Suppressor macrophage (primary cell): ENCODE measurements around the gene ZNF165.
"Not testable (repeated sequence)": the region's sequence is repeated elsewhere in the genome, so short reads cannot be mapped to it uniquely, and the experiment has no call there.

Experiments
- DNase-seq, 4 experiments: peaks; one replicate each; pipeline ENCODE4 v3.0.0-alpha.2; 2020 to 2022
- total RNA-seq, 17 experiments: gene quantifications; one replicate each; lab custom pipeline; 2026; ENCODE audit warnings: mixed read lengths in 6 of 17, inconsistent platforms in 3 of 17; lab: John Stamatoyannopoulos, UW

The ZNF165 gene
- 0.11 to 3.2 (median 0.62) reads per million in 17 experiments for total RNA-seq

DNA sequence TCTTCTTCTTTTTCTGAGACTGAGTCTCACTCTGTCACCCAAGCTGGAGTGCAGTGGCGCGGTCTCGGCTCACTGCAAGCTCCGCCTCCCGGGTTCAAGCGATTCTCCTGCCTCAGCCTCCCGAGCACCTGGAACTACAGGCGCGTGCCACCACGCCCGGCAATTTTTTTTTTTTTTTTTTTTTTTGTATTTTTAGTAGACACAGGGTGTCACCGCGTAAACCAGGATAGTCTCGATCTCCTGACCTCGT lies at the start of gene ZNF165:
ZNF165 (plus strand) TSS at position 188 of the 250 bp plus-strand sequence. CDS start 4,913 bp downstream, outside the sequence.
- DNase-seq = not testable (repeated sequence)

DNA sequence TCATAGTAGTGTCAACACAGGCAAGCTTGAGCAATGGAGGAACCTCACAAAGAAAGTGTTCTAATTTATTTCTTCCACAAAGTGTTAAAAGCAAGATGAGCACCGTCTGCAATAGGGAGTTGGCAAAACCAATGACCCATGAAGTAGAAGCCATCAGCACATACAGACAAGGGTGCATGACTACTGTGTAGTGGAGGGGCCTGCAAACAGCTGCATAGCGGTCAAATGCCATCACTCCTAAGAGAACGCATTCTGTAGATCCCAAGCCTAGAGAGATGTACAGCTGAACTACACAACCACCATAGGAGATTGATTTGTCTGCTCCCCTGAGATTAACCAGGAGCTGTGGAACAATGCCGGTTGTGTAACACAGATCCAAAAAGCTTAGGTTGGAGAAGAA lies 26.8 kb upstream of the ZNF165 start:
- no peak for DNase-seq

DNA sequence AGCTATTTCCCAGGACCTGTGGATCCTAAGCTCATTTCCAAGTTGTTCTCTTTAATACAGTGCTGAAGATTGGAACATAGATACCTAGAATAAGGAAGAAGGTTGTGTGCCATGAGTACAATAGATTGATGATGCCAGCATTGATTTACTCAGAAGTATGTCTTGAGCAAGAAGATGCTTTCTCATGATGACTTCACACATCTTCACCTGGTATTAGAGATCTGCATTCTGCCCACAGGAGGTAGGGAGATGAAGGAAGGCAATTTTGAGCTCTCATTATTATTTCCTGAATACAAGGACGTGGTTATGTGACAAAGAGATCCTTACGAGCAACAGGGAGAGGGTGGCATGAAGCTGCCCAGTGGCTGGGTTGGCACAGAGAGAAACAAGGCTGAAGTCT lies 20.0 kb upstream of the ZNF165 start:
- no peak for DNase-seq

DNA sequence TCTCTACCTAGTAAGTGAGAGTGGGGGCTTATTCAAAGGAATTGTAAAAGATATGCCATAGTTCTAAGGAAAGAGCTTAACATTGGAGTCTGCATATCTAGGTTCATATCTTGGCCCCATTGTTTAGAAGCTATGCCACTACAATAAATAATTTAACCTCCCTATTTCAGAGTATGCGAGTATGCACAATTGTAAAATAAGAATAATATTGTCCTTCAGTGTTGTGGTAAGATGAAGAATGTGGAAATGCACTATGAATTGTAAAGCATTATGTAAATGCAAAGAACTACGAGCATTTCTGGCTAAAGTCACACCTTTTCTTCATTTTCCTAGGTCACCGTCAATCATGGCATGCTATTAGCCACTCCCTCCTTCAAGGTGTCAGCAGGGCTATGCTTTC lies 16.1 kb upstream of the ZNF165 start:
- no peak for DNase-seq

DNA sequence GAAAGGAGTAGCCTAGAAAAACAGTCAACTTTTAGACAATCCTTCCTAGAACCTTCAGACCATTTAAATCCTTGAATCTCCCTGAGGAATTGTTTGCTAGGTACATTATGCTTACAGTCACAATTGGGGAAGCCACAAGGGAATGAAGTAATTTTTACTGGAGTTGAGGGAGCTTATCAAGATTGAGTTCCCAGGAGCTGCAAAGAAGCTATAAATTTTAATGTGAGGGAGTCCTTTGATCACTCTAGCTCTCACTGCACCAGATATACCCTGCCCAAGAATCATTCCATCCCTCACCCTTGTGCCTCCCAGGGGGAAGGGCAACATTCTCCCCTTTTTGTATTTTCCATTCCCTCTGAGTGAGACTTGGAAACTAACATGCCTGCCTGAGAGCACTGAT lies 12.3 kb upstream of the ZNF165 start:
- no peak for DNase-seq

DNA sequence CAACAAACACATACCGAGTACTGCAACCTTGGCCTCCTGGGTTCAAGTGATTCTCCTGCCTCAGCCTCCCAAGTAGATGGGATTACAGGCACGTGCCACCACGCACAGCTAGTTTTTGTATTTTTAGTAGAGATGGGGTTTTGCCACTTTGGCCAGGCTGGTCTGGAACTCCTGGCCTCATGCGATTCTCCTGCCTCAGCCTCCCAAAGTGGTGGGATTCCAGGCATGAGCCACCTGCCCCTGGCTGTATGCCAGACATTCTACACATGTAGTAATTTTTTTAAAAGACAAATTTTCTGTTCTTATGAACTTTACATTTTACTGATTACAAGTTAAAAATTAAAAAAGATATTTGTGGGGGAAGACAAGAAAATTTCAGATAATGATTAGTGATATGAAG lies 9.4 kb upstream of the ZNF165 start:
- DNase-seq = not testable (repeated sequence)

DNA sequence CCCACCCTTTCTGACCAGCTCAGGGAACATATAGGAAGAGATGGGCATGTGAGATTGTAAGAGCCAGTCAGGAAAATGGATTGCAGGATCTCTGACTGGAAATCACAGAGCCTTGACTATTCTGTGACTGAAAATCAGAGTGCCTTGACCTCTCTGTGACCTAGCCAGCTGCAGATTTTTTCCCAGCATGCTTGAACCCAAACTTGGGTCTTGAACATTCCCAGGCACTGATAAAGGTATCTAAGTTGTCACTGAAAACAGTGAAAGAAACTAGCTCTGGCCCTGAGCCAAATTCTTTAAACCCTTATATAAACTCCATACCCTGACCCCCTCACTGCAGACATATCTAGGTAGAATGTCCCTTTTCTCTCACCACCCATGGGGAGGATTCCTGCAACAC lies 2.3 kb upstream of the ZNF165 start:
- DNase-seq = no peak

DNA sequence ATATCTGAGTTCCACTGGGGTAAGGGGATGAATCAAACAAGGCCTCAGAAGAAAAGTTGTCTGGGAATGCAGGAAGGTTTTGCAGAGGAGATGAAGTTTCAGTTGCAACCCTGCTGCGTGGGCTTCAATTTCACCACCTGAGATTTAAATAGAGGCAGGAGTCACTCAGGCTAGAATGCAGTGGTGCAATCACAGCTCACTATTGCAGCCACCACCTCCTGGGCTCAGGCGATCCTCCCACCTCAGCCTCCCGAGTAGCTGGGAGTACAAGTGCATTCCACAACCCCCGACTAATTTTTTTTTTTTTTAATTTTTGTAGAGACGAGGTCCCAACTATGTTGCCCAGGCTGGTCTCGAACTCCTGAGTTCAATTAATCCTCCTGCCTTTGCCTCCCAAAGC lies 1.5 kb upstream of the ZNF165 start:
- no peak for DNase-seq

DNA sequence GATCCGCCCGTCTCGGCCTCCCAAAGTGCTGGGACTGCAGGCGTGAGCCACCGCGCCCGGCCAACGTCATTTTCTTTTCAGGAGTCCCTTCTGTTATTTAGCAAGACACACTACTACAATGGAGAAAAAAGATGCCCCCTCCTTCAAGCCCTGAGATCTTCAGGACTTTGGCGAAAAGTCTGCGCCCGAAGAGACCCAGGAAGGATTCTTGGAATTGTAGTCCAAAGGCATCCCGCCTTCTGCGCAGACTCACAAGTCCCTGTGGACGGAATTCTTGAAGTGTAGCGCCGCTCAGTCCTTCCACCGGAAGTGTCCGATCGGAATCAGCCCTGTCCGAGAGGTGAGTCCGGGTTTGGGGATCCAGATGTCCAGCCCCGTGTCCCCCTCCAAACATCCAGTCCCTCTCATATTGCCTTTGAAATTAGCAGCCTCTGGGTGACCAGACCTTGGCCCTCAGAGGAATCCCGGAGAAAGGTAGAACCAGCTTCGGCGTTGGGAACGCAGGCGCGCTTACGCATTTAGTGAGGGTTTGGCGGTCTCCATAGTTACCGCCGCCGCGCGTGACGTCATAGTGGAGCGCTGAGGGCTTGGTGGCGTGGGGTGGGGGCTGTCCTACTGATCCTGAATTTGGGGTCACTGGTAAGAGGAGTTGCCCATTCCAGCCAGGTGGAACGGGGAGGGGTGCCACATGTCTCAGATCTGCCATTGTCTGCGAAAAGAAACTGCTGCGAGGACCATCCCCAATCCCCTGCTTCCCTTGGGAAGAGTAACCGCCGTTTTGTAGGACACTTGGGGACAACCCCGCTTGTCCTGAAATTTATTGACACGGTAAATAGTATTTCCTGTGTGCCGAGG lies 490 bp downstream of the ZNF165 start:
- DNase-seq = peak; percentile 95 to 98 (median 96)

DNA sequence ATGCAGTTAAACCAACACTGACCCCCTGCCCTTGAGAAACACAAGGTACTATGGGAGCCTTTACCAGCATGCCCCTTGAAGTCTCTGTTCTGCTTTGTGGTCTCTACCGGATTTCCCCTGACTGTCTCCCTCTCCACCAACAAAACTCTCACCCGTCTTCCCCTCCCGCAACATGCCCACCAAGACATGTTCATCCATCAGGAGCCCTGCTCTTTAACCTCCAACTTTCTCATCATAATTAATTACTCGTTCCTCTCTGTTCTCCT lies 1.1 kb downstream of the ZNF165 start:
- DNase-seq = peak in 2 of 4 experiments; percentile 24 to 25

DNA sequence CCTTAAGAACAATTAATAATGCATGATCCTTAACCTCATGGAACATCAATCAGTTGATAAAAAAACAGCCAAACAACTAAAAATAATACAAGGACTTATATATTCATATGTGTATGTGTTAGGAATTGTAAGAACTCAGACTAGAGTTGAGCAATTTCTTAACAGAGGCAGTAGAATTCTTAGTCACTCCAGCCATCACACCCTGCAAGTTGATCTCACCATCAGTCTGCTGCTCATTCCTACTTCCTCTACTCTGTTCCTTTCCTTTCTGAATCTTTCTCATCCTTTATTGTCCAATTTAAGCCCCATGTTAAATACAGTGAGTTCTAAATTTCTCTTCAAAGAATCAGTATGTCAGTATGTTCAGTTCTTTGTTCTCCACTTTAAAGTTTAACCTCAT lies 2.6 kb downstream of the ZNF165 start:
- DNase-seq = no peak

DNA sequence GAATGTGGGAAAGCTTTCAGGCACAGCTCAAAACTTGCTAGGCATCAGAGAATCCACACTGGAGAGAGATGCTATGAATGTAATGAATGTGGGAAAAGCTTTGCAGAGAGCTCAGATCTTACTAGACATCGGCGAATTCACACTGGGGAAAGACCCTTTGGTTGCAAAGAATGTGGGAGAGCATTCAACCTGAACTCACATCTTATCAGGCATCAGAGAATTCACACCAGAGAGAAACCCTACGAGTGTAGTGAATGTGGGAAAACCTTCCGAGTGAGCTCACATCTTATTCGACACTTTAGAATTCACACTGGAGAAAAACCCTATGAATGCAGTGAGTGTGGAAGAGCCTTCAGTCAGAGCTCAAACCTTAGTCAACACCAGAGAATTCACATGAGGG lies 8.7 kb downstream of the ZNF165 start:
- DNase-seq = no peak

DNA sequence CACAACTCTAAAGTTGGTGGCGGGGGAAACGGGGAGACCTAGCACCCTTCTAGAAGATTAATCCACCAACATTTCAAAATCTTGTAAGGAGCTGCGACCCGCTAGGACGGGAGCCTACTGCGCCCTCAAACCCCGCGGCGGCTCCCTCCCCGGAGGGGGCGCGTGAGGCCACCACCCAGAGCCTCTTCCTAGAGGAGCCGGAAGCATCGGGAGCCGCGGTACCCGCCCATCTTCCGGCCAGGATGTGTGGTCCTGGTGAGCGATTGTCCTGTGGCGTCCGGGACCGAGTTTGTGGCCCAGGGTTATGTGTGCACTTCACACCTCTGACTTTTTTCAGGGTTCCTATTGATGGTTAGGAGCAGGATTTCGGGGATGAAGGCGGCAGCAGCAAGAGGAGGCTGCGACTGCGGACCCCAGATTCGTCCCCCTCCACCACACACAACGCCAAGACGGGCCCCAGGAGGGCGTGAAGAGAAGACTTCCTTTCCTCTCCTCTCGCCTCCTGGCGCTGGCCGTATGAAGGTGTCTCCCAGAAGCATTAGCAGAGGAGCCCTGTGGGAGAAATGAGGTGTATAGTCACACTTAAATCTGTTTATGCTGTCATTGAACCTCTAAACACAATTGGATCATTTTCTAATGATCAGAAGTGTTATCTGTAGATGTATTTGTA lies 10.7 kb downstream of the ZNF165 start:
- peak in 1 of 4 experiments; percentile 4 for DNase-seq

DNA sequence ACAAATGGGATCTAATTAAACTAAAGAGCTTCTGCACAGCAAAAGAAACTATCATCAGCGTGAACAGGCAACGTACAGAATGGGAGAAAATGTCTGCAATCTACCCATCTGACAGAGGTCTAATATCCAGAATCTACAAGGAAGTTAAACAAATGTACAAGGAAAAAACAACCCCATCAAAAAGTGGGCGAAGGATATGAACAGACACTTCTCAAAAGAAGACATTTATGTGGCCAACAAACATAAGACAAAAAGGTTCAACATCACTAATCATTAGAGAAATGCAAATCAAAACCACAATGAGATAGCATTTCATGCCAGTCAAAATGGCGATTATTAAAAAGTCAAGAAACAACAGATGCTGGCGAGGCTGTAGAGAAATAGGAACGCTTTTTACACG lies 21.9 kb downstream of the ZNF165 start:
- DNase-seq = not testable (repeated sequence)

DNA sequence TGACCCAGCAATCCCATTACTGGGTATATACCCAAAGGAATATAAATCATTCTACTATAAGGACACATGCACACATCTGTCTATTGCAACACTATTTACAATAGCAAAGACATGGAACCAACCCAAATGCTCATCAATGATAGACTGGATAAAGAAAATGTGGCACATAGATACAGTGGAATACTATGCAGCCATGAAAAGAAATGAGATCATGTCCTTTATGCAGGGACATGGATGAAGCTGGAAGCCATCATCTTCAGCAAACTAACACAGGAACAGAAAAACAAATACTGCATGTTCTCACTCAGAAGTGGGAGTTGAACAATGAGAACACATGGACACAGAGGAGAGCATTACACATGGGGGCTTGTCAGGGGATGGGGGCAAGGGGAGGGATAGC lies 22.3 kb downstream of the ZNF165 start:
- DNase-seq = not testable (repeated sequence)

DNA sequence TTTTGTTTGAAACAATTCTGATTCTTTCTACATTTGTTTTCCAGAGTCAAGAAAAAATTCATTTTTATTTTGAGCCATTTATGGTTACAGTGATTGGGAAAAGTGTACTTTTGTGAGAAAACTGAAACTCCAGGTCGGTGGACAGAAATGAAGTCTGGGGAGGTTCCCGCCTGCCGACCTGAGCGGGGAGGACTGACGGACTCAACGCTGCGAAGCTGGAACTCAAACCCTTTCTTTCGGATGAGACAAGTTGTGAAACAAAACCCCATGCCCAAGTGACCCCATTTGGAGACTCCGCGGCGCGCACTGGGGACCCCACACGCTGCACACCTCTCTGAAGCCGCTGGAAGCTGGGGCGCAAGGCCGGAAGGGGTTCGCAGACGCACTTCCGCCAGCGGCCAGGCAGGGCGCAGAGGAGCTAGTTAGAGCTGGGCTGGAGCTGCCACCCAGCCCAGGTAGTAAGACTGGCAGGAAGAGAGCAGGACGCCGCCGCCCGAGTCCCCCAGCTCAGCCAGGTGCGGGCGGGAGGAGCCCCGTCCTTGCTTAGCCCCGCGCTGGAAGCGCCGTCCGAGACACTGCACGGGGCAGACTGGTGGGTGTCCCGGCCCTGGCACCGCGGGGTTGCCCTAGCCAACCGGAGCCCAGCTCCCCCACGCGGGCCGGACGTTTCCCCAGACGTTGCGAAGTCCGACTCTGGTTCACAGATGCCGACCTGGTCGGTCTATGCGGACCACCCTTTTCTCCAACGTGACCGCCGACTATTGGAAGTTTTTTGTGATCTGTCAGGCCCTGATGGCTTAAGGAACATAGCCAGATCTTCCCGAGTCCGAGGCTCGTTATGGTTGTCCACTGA lies 24.2 kb downstream of the ZNF165 start:
- DNase-seq = peak; percentile 78 to 91 (median 83)

DNA sequence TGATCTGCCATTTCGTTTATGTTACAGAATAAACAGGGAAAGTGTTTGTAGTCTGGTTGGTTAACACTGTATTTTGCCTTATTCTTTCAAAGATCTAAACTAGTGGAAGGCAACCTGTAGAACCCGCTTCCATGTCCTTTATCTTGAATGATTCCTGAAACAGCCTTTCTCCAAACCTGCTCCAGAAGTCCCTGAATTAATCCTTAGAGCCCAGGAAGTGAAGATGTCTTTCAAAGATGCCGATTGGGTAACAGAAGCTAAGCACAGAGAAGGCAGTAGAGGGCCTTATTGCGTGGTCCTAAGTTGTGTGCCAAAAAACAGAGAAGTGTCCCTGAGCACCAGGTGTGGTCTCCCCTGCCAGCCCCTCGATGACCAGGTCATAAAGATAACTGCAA lies 24.9 kb downstream of the ZNF165 start:
- DNase-seq = peak in 1 of 4 experiments; percentile 4

DNA sequence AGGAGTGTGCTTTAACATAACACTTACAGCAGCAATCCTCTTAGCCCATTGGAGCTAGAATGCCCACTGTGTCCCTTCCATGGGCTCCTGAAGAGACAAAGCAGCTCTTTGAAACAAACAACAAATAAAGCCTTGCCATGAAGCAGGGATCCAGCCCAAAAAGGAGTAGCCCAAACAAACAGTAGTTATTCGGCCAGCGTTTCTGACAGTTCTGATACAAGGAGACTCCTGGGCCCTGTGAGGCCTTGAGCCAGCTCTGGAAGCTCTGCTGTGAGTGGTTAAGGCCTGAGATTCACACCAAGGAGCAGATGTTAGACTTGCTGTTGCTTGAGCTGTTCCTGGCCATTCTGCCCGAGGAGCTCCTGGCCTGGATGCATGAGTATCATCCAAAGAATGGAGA lies 27.1 kb downstream of the ZNF165 start:
- DNase-seq = no peak

DNA sequence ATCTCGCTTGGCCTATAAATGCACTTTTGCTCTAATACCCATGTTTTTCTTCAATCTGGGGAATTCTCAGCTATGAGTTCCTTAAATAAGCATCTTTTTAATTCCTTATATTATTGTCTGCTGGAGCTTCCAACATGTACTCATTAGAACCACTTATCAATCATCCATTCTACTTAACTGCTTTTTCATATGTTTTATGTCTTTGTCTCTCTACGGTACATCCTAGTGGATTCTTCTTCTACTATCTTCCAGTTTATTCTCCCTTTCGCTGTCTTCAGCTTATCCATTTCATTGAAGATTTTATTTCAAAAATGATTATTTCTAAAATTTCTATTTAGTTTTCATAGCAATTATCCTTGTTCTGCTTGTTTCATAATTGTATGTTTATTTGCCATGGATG lies 31.6 kb downstream of the ZNF165 start:
- no peak for DNase-seq

DNA sequence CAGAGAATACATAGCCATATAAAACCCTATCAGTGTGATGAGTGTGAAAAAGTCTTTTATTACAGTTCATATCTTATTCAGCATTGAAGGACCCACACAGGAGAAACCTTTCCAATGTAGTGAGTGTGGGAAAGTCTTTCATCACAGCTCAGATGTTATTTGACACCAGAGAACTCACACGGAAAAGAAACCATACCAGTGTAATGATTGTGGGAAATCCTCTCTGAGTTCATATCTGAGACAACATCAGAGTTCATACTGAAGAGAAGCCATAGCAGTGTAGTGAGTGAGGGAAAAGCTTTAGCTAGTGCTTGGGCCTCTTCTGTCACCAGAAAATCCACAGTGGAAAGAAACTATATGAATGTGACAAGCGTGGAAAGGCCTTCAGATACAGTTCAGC lies 35.4 kb downstream of the ZNF165 start:
- no peak for DNase-seq

DNA sequence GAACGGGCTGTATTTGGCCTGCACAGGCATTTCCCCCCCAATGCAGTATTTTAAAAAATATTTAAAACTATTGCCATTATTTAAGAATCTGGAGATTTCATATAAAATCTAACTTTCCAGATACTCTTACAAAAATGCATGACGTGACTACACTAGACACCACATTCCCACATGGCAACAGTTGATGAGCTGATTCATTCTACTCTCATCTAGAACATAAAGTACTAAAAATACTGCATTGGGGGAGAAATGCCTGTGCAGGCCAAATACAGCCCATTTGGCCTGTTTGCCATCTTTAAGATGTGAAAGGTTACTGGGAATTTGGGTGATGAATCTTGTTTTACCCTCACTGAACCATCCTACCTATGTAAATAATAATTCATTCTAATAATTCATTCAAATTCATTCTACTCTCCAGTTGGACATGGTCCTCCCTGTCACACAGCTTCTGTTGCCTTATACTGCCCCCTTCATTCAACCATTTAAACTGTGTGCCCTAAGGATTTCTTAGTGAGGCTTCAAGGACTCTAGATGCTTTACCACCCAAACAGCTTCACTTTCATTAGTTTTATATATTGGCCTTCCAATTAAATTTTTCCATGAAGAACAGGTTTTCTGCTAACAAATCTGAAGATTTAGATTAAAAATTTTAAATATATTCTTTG lies 37.1 kb downstream of the ZNF165 start:
- DNase-seq = no peak

DNA sequence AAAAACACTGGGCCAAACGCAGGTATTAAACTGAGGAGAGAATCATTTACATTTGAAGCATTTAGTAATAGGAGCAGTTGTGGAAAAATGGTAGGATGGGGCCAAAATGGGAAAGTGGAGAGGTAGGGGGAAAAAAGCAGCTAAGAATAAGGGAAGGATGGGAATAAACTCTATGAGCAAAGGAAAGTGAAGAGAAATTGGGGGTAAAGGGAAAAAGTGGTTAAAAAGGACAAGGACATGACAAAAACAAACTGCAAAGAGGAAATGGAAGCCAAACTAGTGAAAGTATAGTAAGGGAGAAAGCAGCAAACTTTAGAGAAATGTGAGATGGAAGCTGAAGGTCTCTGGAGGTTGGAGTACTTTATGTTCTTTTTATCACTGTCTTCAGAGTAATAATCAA lies 37.8 kb downstream of the ZNF165 start:
- no peak for DNase-seq

DNA sequence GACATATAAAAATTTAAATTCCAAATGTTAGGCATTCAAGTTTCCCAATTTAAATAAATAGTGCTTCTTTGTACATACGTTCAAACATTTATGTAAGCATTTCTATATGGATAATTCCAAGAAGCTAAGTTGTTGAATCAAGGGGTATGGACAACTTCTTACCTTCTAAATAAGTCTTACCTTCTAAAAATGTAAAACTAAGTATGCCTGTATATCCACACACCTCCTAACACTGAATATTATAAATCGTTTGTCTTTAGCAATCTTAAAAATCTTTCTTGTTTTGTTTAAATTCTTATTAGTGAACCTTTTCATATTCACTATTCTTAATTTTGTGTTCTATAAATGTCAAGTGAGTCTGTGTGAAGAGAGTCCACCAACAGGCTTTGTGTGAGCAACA lies 41.5 kb downstream of the ZNF165 start:
- DNase-seq = no peak
